ENCODE measurements around the gene MYO16. TPM values are rescaled to one million over a fixed set of nuclear protein-coding genes. Genes with fewer than 3 reads are reported as not detected.

The MYO16 gene
- total RNA-seq, 1 donor from 2014 or later = not detected

DNA sequence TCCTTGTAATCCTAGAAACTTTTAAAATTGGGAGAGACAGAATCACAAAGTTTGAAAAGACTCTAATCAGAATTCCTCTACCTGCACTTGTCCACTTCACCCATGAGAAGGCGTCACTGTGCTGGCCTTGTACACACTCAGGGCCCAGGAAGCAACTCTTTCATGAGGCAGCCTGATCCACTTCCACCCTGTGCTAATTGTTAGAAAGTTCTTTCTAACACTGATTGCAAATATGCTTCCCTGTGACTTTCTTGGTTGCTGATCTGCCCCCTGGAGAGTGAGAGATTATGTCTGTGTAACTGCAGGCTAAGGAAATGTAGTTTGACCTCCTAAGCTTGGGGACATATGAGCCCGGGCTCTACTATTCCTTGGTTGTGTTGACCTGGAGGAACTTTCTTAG is 494.6 kb downstream of the MYO16 start:
- no peaks in the 10 kb centered on the region for H3K36me3 ChIP-seq (ENCODE audit: control insufficient read depth, insufficient read depth, low read length)
- no peak for FAIRE-seq
- TF ChIP-seq CTCF (IDR thresholded peaks at IDR 0.05; ENCODE audit: insufficient read depth, low read length, severe bottlenecking) = no peak

DNA sequence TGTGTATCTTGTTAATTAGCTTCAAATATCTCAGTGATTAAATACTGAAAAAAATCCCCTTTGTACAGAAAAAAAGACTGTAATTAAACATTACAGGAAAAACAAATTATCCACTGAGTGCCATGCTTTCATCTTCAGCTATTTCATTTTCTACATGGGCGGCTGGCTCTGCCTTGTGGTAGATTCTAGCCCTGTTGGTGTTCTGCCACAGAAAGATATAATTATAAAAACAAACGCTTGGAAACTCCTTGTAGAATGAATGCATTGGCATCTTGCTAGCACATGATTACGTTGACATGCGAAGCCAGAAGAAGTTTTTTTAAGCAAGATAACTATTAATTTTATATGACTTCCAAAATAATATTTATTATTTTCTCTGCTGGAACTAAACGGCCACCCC is 496.8 kb downstream of the MYO16 start:
- Histone ChIP-seq H3K36me3 (ENCODE audit: control insufficient read depth, insufficient read depth, low read length) (no peaks in the 10 kb centered on the region), H3K27me3 (ENCODE audit: control insufficient read depth, insufficient read depth, low read length) (no peaks in the 10 kb centered on the region), H3K4me3 (ENCODE audit: low read depth, low read length) (no peak overlapping the region)
- DNase-seq (ENCODE audit: low read depth) (no peak), FAIRE-seq (no peak)
- TF ChIP-seq CTCF (IDR thresholded peaks at IDR 0.05; ENCODE audit: insufficient read depth, low read length, severe bottlenecking) = no peak

More for the DNA sequence above, 494.6 kb downstream of the MYO16 start:
- Histone ChIP-seq H3K27me3 (ENCODE audit: control insufficient read depth, insufficient read depth, low read length) (no peaks in the 10 kb centered on the region), H3K4me3 (ENCODE audit: low read depth, low read length) (no peak overlapping the region)
- DNase-seq (ENCODE audit: low read depth) = no peak

DNA sequence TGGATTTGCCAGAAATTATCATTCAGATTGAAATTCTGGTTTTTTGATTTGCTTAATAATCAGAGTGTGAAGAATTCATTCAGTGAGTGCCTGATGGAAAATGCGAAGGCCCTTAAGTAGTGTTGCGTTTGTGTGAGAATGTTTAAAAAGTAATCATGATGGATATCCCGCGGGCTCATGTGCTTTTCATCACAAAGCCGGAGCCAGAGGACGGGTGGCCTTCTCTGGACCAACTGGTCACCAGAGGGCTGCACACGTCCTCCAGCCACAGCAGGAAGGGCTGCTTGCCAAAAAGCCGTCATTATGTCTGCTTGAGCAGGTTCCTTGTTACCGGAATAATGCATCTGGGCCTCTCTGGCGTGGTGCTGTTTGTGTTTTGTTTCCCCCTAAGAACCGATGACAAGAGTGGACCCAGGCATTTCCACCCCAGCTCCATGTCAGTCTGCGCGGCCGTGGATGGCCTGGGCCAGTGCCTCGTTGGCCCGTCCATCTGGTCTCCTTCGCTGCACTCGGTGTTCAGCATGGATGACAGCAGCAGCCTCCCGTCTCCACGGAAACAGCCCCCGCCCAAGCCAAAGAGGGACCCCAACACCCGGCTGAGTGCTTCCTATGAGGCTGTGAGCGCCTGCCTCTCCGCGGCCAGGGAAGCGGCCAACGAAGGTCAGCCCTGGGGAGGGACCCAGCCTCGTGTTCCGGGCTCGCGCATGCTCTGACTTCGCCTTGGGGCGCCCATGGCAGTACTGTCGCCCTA is 497.7 kb downstream of the MYO16 start:
- H3K36me3 ChIP-seq (ENCODE audit: control insufficient read depth, insufficient read depth, low read length) = no peaks in the 10 kb centered on the region
- TF ChIP-seq CTCF (IDR thresholded peaks at IDR 0.05; ENCODE audit: insufficient read depth, low read length, severe bottlenecking) = no peak
- no peak overlapping the region for H3K4me3 ChIP-seq (ENCODE audit: low read depth, low read length)
- FAIRE-seq (no peak), DNase-seq (ENCODE audit: low read depth) (no peak)
- no peaks in the 10 kb centered on the region for H3K27me3 ChIP-seq (ENCODE audit: control insufficient read depth, insufficient read depth, low read length)

DNA sequence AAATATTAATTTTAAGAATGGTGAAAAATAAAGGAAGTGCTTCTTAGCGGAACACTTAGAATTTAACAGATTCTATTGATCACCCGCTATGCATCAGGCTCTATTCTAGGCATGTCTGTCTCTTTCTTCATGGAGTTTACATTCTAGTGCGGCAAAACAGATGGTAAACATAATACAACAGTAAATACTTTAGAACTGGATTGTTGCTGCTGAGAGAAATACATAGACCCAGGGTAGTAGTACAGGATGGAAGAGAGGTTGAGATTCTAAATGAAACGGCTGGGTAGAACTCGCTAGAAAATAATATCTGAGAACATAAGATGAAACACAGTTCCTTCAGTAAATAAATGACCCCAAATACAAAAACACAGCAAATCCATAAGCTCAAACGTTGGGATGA is 498.7 kb downstream of the MYO16 start:
- no peak for TF ChIP-seq CTCF (IDR thresholded peaks at IDR 0.05; ENCODE audit: insufficient read depth, low read length, severe bottlenecking)
- no peak for DNase-seq (ENCODE audit: low read depth)
- Histone ChIP-seq H3K36me3 (ENCODE audit: control insufficient read depth, insufficient read depth, low read length) (no peaks in the 10 kb centered on the region), H3K27me3 (ENCODE audit: control insufficient read depth, insufficient read depth, low read length) (no peaks in the 10 kb centered on the region), H3K4me3 (ENCODE audit: low read depth, low read length) (no peak overlapping the region)
- no peak for FAIRE-seq

DNA sequence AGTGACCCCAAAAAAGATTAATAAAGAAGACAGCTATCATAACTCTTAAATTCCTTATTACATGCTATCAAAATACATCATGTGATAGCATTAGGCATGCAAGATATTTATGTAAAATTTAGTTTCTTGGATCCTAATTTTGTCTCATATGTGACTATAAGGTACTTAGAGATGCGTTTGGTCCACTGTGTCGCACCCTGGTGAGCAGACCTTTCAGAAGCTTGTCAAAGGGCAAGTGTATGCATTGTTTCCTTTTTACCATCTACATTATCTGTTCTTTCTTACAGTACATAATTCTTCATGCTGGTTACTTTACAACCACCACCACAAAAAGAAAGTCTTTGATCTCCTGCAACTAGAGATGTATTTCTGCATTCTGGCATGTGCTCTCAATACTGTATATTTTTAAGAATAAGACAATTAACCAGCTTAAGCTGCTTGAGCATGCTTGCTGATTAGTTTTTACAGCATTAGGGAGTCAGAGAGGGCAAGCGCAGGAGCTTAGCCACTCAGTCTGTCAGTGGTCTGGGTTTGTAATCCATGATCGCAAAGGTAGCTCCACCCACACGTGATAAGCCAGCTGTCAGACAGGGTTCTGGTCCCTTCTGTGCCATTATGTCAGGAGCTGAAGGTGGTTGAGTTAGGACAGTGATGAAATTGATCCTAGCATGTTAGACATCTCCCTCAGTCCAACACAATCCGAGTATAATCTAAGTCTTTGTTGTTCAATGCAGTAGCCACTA is 500.9 kb downstream of the MYO16 start:
- DNase-seq (ENCODE audit: low read depth) (no peak), FAIRE-seq (no peak)
- Histone ChIP-seq H3K4me3 (ENCODE audit: low read depth, low read length) (no peak overlapping the region), H3K36me3 (ENCODE audit: control insufficient read depth, insufficient read depth, low read length) (no peaks in the 10 kb centered on the region), H3K27me3 (ENCODE audit: control insufficient read depth, insufficient read depth, low read length) (no peaks in the 10 kb centered on the region)
- no peak for TF ChIP-seq CTCF (IDR thresholded peaks at IDR 0.05; ENCODE audit: insufficient read depth, low read length, severe bottlenecking)
